BLaER1 treated with 17β-estradiol and CSF1 and Interleukin-3, amounts not matched to agents 10 nM and 100 nM (cell line): ENCODE measurements around the gene TMEM69.

Source experiments
- H3K27ac ChIP-seq, 11 experiments: shearing (Covaris generic); formaldehyde crosslinking; 2 replicates each; pipeline ENCODE4 v1.8.1; 2022
- H3K27me3 ChIP-seq, 11 experiments: shearing (Covaris generic); formaldehyde crosslinking; 2 replicates each; pipeline ENCODE4 v1.8.1; 2022
- H3K36me3 ChIP-seq, 11 experiments: shearing (Covaris generic); formaldehyde crosslinking; 2 replicates each; pipeline ENCODE4 v1.8.1; 2022
- H3K4me1 ChIP-seq, 10 experiments: shearing (Covaris generic); formaldehyde crosslinking; 2 replicates each; pipeline ENCODE4 v1.8.1; 2022
- H3K4me2 ChIP-seq, 11 experiments: shearing (Covaris generic); formaldehyde crosslinking; 2 replicates each; pipeline ENCODE4 v1.8.1; 2022
- H3K4me3 ChIP-seq, 10 experiments: shearing (Covaris generic); formaldehyde crosslinking; 2 replicates each; pipeline ENCODE4 v1.8.1; 2022
- H3K9ac ChIP-seq, 11 experiments: shearing (Covaris generic); formaldehyde crosslinking; 2 replicates each; pipeline ENCODE4 v1.8.1; 2022
- H3K9me3 ChIP-seq, 11 experiments: shearing (Covaris generic); formaldehyde crosslinking; replicated peaks in 1 of 11; 2 replicates each; pipeline ENCODE4 v1.8.1; 2022
- H4K20me1 ChIP-seq, 11 experiments: shearing (Covaris generic); formaldehyde crosslinking; 2 replicates each; pipeline ENCODE4 v1.8.1; 2022
- Cebpa-rat ChIP-seq, 11 experiments: shearing (Covaris generic); IDR thresholded peaks; 2 replicates each; pipeline ENCODE4 v1.8.1; 2022

Gene TMEM69

DNA sequence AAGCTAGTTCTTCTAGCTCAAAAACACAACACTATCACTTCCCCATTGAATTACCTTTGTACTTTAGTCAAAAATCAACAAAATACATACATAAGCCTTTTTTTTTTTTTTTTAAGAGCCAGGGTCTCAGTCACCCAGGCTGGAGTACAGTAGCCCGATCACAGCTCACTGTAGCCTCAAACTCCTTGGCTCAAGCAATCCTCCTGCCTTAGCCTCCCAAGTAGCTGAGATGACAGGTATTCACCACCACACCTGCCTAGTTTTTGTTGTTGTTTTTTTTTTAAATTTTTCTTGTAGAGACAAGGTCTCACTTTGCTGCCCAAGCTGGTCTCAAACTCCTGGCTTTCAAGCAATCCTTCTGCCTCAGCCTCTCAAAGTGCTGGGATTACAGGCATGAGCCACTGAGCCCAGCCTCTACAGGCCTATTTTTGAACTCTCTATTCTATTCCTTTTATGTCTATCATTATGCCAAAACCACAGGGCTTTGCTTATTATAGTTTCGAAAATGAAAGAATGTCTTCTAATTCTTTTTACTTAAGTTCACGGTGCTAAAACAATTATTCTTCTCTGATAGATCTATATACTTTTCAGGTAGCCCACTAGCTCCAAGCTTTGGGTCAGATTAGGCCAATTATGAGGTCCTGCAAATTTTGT lies 31.3 kb upstream of the TMEM69 start:
- Histone ChIP-seq H3K27ac (no peak overlapping the region), H3K9me3 (no peaks in the 10 kb centered on the region), H3K36me3 (peaks cover 99 to 100% (median 100%) of the 10 kb centered on the region in 11 experiments), H3K27me3 (no peaks in the 10 kb centered on the region), H3K9ac (no peak overlapping the region), H4K20me1 (peaks cover 25 to 99% (median 44%) of the 10 kb centered on the region in 11 experiments), H3K4me2 (no peak overlapping the region), H3K4me1 (no peaks in the 10 kb centered on the region), H3K4me3 (no peak overlapping the region)
- TF ChIP-seq Cebpa-rat (IDR thresholded peaks at IDR 0.05), result no peak

DNA sequence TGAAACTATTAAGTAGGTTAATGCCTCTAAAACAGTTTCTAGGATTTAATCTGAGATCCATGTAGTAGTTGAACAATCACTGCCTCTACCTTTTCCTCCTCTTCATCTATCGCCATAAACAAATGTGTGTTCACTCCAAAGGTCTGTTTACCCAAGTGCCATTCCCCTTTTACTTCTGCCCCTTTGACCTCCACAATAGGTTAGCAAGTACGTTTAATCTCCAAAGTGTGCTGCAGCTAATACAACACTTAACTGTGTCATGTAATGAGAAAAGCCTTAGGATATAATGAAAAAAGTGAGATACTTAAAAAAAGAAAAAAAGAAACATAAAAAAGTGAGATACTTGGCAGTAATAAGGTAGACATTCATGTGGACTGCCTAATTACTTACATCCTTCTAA lies 29.8 kb upstream of the TMEM69 start:
- Histone ChIP-seq H3K4me3 (no peak overlapping the region), H3K4me2 (no peak overlapping the region), H3K4me1 (no peaks in the 10 kb centered on the region), H4K20me1 (peaks cover 40 to 99% (median 54%) of the 10 kb centered on the region in 11 experiments), H3K9ac (no peak overlapping the region), H3K27ac (no peak overlapping the region), H3K36me3 (peaks cover 85 to 100% (median 97%) of the 10 kb centered on the region in 11 experiments), H3K9me3 (no peaks in the 10 kb centered on the region), H3K27me3 (no peaks in the 10 kb centered on the region)
- no peak for TF ChIP-seq Cebpa-rat (IDR thresholded peaks at IDR 0.05)

DNA sequence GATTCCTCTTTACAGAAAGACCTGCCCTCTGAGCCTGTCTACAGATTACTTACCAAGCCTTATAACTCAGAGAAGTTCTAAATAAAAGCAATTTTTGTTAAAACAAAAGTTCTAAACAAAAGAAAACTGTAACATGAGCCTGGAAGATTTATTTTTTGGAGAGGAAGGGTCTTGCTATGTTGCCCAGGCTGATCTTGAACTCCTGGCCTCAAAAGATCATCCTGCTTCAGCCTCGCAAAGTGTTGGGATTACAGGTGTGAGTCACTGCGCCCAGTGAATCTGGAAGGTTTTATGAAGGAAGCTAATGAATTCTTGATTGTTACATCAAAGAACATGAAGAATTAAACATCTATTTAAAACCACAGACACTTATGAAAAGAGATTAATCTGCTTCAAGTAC lies 28.8 kb upstream of the TMEM69 start:
- no peak for TF ChIP-seq Cebpa-rat (IDR thresholded peaks at IDR 0.05)
- Histone ChIP-seq H3K4me3 (no peak overlapping the region), H3K27me3 (no peaks in the 10 kb centered on the region), H3K4me2 (no peak overlapping the region), H4K20me1 (peaks cover 48 to 100% (median 65%) of the 10 kb centered on the region in 11 experiments), H3K4me1 (no peaks in the 10 kb centered on the region), H3K9me3 (no peaks in the 10 kb centered on the region), H3K27ac (no peak overlapping the region), H3K9ac (no peak overlapping the region), H3K36me3 (peaks cover 74 to 99% (median 88%) of the 10 kb centered on the region in 11 experiments)

DNA sequence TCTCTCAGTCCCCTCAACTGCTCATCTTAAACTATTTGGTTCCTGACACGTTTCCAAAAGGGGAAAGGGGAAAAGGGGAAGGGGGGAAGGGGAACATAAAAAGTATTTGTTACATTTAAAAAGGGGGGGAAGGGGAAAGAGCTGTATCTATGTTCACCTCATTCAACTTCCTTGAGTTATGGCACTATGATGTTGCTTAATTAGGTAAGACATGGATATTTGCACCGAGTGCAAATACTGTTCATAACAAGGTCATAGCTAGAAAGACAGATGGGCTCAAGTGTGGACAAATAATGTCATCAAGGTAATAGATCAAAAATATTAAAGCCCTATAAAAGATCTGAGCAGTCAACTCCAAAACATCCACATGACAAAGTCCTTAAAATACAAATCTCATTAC lies 27.6 kb upstream of the TMEM69 start:
- no peak overlapping the region for H3K9ac ChIP-seq
- H3K27me3 ChIP-seq, result no peaks in the 10 kb centered on the region
- H4K20me1 ChIP-seq, result peaks cover 59 to 100% (median 76%) of the 10 kb centered on the region in 11 experiments
- no peak overlapping the region for H3K4me3 ChIP-seq
- TF ChIP-seq Cebpa-rat (IDR thresholded peaks at IDR 0.05), result no peak
- no peak overlapping the region for H3K4me2 ChIP-seq
- H3K4me1 ChIP-seq, result no peaks in the 10 kb centered on the region
- H3K9me3 ChIP-seq, result no peaks in the 10 kb centered on the region
- peaks cover 72 to 99% (median 85%) of the 10 kb centered on the region in 11 experiments for H3K36me3 ChIP-seq
- H3K27ac ChIP-seq, result no peak overlapping the region

DNA sequence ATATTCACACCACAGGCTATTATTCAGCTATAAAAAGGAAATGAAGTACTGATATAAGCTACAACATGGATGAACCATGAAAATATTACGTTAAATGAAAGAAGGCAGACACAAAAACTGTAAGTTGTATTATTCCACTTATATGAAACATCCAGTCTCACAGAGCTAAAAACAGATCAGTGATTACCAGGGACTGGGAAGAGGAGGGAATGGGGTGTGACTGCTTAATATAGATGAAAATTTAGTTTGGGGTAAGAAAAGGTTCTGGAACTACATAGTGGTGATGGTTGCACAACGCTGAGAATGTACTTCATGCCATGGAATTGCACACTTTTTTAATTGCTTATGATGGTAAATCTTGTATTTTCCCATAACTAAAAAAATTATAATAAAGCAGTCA lies 21.1 kb upstream of the TMEM69 start:
- H3K36me3 ChIP-seq, result peaks cover 24 to 85% (median 59%) of the 10 kb centered on the region in 11 experiments; a peak in 20 of 22 replicates
- peaks cover 96 to 100% (median 100%) of the 10 kb centered on the region in 11 experiments for H4K20me1 ChIP-seq
- H3K4me2 ChIP-seq, result no peak overlapping the region
- peaks cover 0 to 25% (median 13%) of the 10 kb centered on the region in 10 experiments; a peak in 13 of 20 replicates for H3K4me1 ChIP-seq
- TF ChIP-seq Cebpa-rat (IDR thresholded peaks at IDR 0.05), result no peak
- no peaks in the 10 kb centered on the region for H3K27me3 ChIP-seq
- no peak overlapping the region for H3K9ac ChIP-seq
- H3K9me3 ChIP-seq, result no peaks in the 10 kb centered on the region
- no peak overlapping the region for H3K27ac ChIP-seq
- H3K4me3 ChIP-seq, result no peak overlapping the region

DNA sequence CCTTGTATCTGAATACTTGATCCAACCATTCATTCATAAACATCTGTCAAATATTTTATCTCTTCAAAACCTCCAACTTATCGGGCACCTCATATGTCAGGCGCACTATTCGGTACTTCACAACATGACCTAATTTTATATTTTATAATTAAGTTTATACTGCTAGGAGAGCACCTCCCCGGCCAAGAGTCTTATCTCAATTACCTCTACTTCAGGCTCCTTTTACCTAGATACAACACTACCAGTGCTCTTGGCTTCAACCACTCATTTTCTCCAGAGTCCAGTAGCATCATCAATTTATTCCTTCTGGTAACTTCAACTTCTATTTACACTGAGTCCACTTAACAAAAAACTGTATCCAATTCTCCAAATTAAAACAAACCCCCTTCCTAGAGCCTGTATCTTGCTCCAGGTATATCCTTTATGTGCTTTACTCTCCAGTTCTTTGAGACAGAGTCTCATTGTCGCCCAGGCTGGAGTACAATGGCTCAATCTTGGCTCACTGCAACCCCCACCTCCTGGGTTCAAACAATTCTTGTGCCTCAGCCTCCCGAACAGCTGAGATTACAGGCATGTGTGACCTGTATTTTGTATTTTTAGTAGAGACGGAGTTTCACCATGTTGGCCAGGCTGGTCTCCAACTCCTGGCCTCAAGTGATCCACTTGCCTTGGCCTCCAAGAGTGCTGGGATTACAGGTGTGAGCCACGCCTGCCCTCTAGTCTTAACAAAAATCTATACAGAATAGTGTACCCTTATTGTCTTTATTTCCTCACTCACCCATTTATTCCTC lies 20.5 kb upstream of the TMEM69 start:
- Histone ChIP-seq H3K9ac (no peak overlapping the region), H3K36me3 (peaks cover 24 to 85% (median 59%) of the 10 kb centered on the region in 11 experiments; a peak in 20 of 22 replicates), H3K4me1 (peaks cover 0 to 29% (median 13%) of the 10 kb centered on the region in 10 experiments; a peak in 13 of 20 replicates), H3K27ac (no peak overlapping the region), H3K4me3 (no peak overlapping the region), H3K27me3 (no peaks in the 10 kb centered on the region), H3K9me3 (no peaks in the 10 kb centered on the region), H4K20me1 (peaks cover 96 to 100% (median 100%) of the 10 kb centered on the region in 11 experiments), H3K4me2 (no peak overlapping the region)
- no peak for TF ChIP-seq Cebpa-rat (IDR thresholded peaks at IDR 0.05)

DNA sequence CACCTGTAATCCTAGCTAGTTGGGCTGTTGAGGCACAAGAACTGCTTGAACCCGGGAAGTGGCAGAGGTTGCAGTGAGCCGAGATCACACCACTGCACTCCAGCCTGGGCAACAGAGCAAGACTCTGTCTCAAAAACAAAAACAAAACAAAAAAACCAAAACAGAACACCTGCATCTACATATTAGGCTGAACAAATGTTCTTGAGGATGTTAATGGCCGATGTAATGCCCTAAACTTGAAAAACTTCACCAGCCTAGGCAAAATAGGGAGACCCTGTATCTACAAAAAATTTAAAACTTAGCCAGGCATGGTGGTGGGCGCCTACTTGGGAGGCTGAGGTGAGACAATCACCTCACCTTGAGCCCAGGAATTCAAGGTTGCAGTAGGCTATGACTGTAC lies 19.5 kb upstream of the TMEM69 start:
- no peak for TF ChIP-seq Cebpa-rat (IDR thresholded peaks at IDR 0.05)
- H3K4me1 ChIP-seq, result peaks cover 0 to 39% (median 13%) of the 10 kb centered on the region in 10 experiments; a peak in 13 of 20 replicates
- H3K9ac ChIP-seq, result no peak overlapping the region
- H3K27ac ChIP-seq, result no peak overlapping the region
- no peak overlapping the region for H3K4me2 ChIP-seq
- H3K36me3 ChIP-seq, result peaks cover 24 to 83% (median 62%) of the 10 kb centered on the region in 11 experiments; a peak in 21 of 22 replicates
- H3K4me3 ChIP-seq, result no peak overlapping the region
- no peaks in the 10 kb centered on the region for H3K27me3 ChIP-seq
- peaks cover 0 to under 1% (median 0%) of the 10 kb centered on the region in 11 experiments; a peak in 1 of 22 replicates for H3K9me3 ChIP-seq
- peaks cover 96 to 100% (median 100%) of the 10 kb centered on the region in 11 experiments for H4K20me1 ChIP-seq

DNA sequence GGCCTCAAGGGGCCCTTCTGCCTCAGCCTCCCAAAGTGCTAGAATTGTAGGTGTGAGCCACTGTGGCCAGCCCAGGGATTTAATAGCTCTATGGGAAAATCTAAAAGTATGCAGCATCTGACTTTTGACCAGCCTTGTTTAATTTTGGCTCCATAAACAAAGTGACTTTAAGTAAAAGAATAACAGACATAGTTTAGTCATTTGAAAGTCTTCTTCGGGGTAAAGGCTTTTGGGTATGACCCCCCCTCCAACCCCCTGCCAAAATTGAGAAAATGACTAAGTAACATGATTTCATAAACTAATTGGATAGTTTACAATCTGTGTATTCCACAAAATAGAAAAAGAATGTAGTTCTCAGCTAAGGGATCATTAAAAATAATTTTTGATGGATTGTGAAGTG lies 18.6 kb upstream of the TMEM69 start:
- H4K20me1 ChIP-seq, result peaks cover 95 to 100% (median 100%) of the 10 kb centered on the region in 11 experiments

More for the DNA sequence above, 18.6 kb upstream of the TMEM69 start:
- Histone ChIP-seq H3K9ac (no peak overlapping the region), H3K9me3 (peaks cover 0 to 5% (median 0%) of the 10 kb centered on the region in 11 experiments; a peak in 1 of 22 replicates), H3K4me1 (peaks cover 0 to 44% (median 13%) of the 10 kb centered on the region in 10 experiments; a peak in 13 of 20 replicates), H3K4me2 (no peak overlapping the region), H3K4me3 (no peak overlapping the region), H3K36me3 (peaks cover 27 to 83% (median 70%) of the 10 kb centered on the region in 11 experiments), H3K27me3 (no peaks in the 10 kb centered on the region), H3K27ac (no peak overlapping the region)
- TF ChIP-seq Cebpa-rat (IDR thresholded peaks at IDR 0.05), result no peak
